ENCODE results near the gene FOXP1. TPM values are rescaled to one million over a fixed set of nuclear protein-coding genes. Genes with fewer than 3 reads are reported as not detected.
A peak's percentile ranks its signal among the peaks of the same experiment; 100 is the strongest.

The FOXP1 gene
- total and polyA plus RNA-seq, 4 donors: 4.9 to 35.4 (median 32.0) TPM

- WGBS: 33% methylated on average over 17 of the region's 17 CpGs
- H3K4me1 ChIP-seq (ENCODE audit: control insufficient read depth in 4 of 4, insufficient read depth in 4 of 4, low read length in 3 of 4): peaks cover 4 to 32% (median 13%) of the 10 kb centered on the region in 4 donors
- peaks cover 0 to 2% (median under 1%) of the 10 kb centered on the region in 4 donors for H3K36me3 ChIP-seq (ENCODE audit: control insufficient read depth in 4 of 4, insufficient read depth in 3 of 4, low read depth in 1 of 4, low read length in 3 of 4)
- H3K27ac ChIP-seq (ENCODE audit: low read depth in 1 of 2, low read length in 2 of 2): peak overlapping the region; percentile 84 to 99
- H3K9ac ChIP-seq (ENCODE audit: low read depth in 1 of 2, low read length in 2 of 2): peak overlapping the region; percentile 41 to 43
- DNase-seq (ENCODE audit: low spot score): no peak
- no peaks in the 10 kb centered on the region for H3K27me3 ChIP-seq (ENCODE audit: control insufficient read depth in 4 of 4, insufficient read depth in 4 of 4, low read length in 3 of 4)
- no peaks in the 10 kb centered on the region for H3K9me3 ChIP-seq (ENCODE audit: control insufficient read depth in 4 of 4, low read length in 3 of 4)
- TF ChIP-seq, protein P1, sequence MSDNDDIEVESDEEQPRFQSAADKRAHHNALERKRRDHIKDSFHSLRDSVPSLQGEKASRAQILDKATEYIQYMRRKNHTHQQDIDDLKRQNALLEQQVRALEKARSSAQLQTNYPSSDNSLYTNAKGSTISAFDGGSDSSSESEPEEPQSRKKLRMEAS (IDR thresholded peaks at IDR 0.05): no peak
- TF ChIP-seq HNF4A (conservative IDR thresholded peaks at IDR 0.05) (no peak), JUND (IDR thresholded peaks at IDR 0.05) (no peak), SP1 (IDR thresholded peaks at IDR 0.05) (no peak)
- H3K4me3 ChIP-seq (ENCODE audit: low read depth in 1 of 3, low read length in 3 of 3): peak overlapping the region; percentile 76 to 96 (median 89)
Observed at GRCh38 chr3:71580636-71581456, 2.7 kb downstream of the FOXP1 start.

DNA sequence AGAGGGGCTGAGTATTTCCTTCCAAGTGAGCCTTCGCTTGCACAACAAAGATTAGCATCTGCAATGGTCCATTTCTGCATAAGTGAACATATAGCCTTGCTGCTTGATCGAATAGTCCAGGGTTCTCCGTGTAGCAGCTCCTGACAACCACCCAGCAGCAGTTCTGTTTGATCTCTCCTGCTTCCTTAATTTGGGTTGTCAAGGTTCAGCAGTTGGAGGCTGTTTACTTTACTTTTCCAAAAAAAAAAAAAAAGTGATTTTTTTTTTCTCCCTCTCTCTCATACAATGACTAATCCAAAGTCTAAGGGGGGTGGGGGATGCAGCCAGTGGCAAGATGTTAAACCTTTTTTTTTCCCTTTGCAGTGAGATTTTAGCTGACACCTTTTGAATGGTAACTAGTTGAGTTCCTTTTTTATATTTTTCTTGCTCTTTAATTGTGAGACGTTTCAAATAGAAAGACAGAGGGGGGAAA is 3.6 kb downstream of the FOXP1 start:
- Histone ChIP-seq H3K36me3 (ENCODE audit: control insufficient read depth in 4 of 4, insufficient read depth in 3 of 4, low read depth in 1 of 4, low read length in 3 of 4) (peaks cover 0 to 2% (median 1%) of the 10 kb centered on the region in 4 donors), H3K9me3 (ENCODE audit: control insufficient read depth in 4 of 4, low read length in 3 of 4) (no peaks in the 10 kb centered on the region), H3K27me3 (ENCODE audit: control insufficient read depth in 4 of 4, insufficient read depth in 4 of 4, low read length in 3 of 4) (no peaks in the 10 kb centered on the region), H3K4me1 (ENCODE audit: control insufficient read depth in 4 of 4, insufficient read depth in 4 of 4, low read length in 3 of 4) (peaks cover 3 to 23% (median 9%) of the 10 kb centered on the region in 4 donors), H3K9ac (ENCODE audit: low read depth in 1 of 2, low read length in 2 of 2) (no peak overlapping the region), H3K27ac (ENCODE audit: low read depth in 1 of 2, low read length in 2 of 2) (no peak overlapping the region), H3K4me3 (ENCODE audit: low read depth in 1 of 3, low read length in 3 of 3) (no peak overlapping the region)
- DNase-seq (ENCODE audit: low spot score): no peak
- 44% methylated on average over 4 of the region's 4 CpGs for WGBS
- peak; percentile 28 to 40 for TF ChIP-seq HNF4A (conservative IDR thresholded peaks at IDR 0.05)
- TF ChIP-seq, protein P2, sequence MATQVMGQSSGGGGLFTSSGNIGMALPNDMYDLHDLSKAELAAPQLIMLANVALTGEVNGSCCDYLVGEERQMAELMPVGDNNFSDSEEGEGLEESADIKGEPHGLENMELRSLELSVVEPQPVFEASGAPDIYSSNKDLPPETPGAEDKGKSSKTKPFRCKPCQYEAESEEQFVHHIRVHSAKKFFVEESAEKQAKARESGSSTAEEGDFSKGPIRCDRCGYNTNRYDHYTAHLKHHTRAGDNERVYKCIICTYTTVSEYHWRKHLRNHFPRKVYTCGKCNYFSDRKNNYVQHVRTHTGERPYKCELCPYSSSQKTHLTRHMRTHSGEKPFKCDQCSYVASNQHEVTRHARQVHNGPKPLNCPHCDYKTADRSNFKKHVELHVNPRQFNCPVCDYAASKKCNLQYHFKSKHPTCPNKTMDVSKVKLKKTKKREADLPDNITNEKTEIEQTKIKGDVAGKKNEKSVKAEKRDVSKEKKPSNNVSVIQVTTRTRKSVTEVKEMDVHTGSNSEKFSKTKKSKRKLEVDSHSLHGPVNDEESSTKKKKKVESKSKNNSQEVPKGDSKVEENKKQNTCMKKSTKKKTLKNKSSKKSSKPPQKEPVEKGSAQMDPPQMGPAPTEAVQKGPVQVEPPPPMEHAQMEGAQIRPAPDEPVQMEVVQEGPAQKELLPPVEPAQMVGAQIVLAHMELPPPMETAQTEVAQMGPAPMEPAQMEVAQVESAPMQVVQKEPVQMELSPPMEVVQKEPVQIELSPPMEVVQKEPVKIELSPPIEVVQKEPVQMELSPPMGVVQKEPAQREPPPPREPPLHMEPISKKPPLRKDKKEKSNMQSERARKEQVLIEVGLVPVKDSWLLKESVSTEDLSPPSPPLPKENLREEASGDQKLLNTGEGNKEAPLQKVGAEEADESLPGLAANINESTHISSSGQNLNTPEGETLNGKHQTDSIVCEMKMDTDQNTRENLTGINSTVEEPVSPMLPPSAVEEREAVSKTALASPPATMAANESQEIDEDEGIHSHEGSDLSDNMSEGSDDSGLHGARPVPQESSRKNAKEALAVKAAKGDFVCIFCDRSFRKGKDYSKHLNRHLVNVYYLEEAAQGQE (IDR thresholded peaks at IDR 0.05): no peak

GRCh38 chr3:71579326-71579934 is 4.1 kb downstream of the FOXP1 start:
- no peak for DNase-seq (ENCODE audit: low spot score)
- H3K9me3 ChIP-seq (ENCODE audit: control insufficient read depth in 4 of 4, low read length in 3 of 4): no peaks in the 10 kb centered on the region
- no peak overlapping the region for H3K9ac ChIP-seq (ENCODE audit: low read depth in 1 of 2, low read length in 2 of 2)
- H3K4me3 ChIP-seq (ENCODE audit: low read depth in 1 of 3, low read length in 3 of 3): no peak overlapping the region
- WGBS: 70% methylated on average over 7 of the region's 7 CpGs
- H3K36me3 ChIP-seq (ENCODE audit: control insufficient read depth in 4 of 4, insufficient read depth in 3 of 4, low read depth in 1 of 4, low read length in 3 of 4): peaks cover 0 to 4% (median 2%) of the 10 kb centered on the region in 4 donors
- H3K27me3 ChIP-seq (ENCODE audit: control insufficient read depth in 4 of 4, insufficient read depth in 4 of 4, low read length in 3 of 4): no peaks in the 10 kb centered on the region
- H3K27ac ChIP-seq (ENCODE audit: low read depth in 1 of 2, low read length in 2 of 2): no peak overlapping the region
- H3K4me1 ChIP-seq (ENCODE audit: control insufficient read depth in 4 of 4, insufficient read depth in 4 of 4, low read length in 3 of 4): peaks cover 3 to 18% (median 9%) of the 10 kb centered on the region in 4 donors
- no peak for TF ChIP-seq TAF1 (conservative IDR thresholded peaks at IDR 0.05)
- TF ChIP-seq, protein P3, sequence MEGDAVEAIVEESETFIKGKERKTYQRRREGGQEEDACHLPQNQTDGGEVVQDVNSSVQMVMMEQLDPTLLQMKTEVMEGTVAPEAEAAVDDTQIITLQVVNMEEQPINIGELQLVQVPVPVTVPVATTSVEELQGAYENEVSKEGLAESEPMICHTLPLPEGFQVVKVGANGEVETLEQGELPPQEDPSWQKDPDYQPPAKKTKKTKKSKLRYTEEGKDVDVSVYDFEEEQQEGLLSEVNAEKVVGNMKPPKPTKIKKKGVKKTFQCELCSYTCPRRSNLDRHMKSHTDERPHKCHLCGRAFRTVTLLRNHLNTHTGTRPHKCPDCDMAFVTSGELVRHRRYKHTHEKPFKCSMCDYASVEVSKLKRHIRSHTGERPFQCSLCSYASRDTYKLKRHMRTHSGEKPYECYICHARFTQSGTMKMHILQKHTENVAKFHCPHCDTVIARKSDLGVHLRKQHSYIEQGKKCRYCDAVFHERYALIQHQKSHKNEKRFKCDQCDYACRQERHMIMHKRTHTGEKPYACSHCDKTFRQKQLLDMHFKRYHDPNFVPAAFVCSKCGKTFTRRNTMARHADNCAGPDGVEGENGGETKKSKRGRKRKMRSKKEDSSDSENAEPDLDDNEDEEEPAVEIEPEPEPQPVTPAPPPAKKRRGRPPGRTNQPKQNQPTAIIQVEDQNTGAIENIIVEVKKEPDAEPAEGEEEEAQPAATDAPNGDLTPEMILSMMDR (IDR thresholded peaks at IDR 0.05; ENCODE audit: low read depth, low read length, missing input control): no peak
- no peak for TF ChIP-seq RXRA (IDR thresholded peaks at IDR 0.05)
- TF ChIP-seq NR2F2 (IDR thresholded peaks at IDR 0.05): no peak
- no peak for TF ChIP-seq RAD21 (IDR thresholded peaks at IDR 0.05)
- TF ChIP-seq HNF4A (conservative IDR thresholded peaks at IDR 0.05): no peak
